ENCODE measurements around the gene GRIK5. TPM values are rescaled to one million over a fixed set of nuclear protein-coding genes. Genes with fewer than 3 reads are reported as not detected.

The GRIK5 gene
- total and polyA plus RNA-seq, 2 of the 8 experiments (the other 6 are each of a cell fraction or from before 2014, with no cell fraction given): 17.8 to 42.9 TPM

- no peak for TF ChIP-seq TAF1 (IDR thresholded peaks at IDR 0.05; ENCODE audit: low read depth, low read length)
- no peak for TF ChIP-seq CBX8 (IDR thresholded peaks at IDR 0.05; ENCODE audit: borderline replicate concordance, low read depth, low read length)
- TF ChIP-seq SUZ12 (IDR thresholded peaks at IDR 0.05; ENCODE audit: low read length): no peak
- TF ChIP-seq EP300 (IDR thresholded peaks at IDR 0.05; ENCODE audit: borderline replicate concordance in 1 of 2, low read depth in 2 of 2, low read length in 2 of 2): no peak
- TF ChIP-seq POLR2AphosphoS5 (IDR thresholded peaks at IDR 0.05; ENCODE audit: low read depth, low read length): no peak
- TF ChIP-seq CHD2 (IDR thresholded peaks at IDR 0.05; ENCODE audit: low read length): no peak
- no peak for TF ChIP-seq BCL11A (IDR thresholded peaks at IDR 0.05; ENCODE audit: low read depth in 2 of 2, low read length in 2 of 2)
- no peak for TF ChIP-seq SAP30 (IDR thresholded peaks at IDR 0.05; ENCODE audit: insufficient read depth, insufficient replicate concordance, low read length)
Measured at GRCh38 chr19:41994994-41995958, 74.7 kb downstream of the GRIK5 start (continued).
